ENCODE results near the gene LENEP. TPM values are rescaled to one million over a fixed set of nuclear protein-coding genes. Genes with fewer than 3 reads are reported as not detected.

Gene LENEP
- total RNA-seq, 1 experiment from 2014 or later, result 0.42 TPM

DNA sequence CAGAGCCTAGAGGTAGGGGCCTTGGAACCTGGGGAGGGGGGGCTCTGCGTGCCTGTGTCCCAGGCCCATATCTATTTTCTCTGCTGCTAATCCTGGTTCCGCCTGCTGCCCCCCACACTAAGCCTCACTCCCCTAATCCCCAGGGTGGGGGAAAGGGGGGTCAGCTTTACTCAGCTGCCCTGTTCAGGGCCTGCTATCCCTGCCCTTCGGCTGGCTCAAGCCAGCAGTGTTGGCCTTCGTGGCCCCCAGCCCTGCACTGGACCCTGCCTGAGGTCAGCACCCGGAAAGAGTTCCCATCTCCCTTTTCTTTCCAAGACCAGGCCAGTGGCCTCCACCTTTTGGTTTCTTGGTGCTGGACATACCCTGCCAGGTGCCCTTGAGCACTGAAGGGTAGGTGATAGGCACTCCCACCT lies 17.6 kb downstream of the LENEP start:
- Histone ChIP-seq H3K79me2 (ENCODE audit: insufficient read depth, low read length) (peaks cover 68% of the 10 kb centered on the region), H3K36me3 (ENCODE audit: control insufficient read depth in 1 of 2, insufficient read depth in 2 of 2, low read length in 2 of 2) (peaks cover 10 to 18% of the 10 kb centered on the region in 2 experiments; a peak in 3 of 4 replicates), H3K9me3 (ENCODE audit: control insufficient read depth in 1 of 2, insufficient read depth in 1 of 2, low read depth in 1 of 2, low read length in 2 of 2) (no peaks in the 10 kb centered on the region), H2AFZ (ENCODE audit: low read depth, low read length, poor library complexity, severe bottlenecking) (no peak overlapping the region), H3K9ac (ENCODE audit: low read length) (no peak overlapping the region), H3K27ac (ENCODE audit: low read depth, low read length) (no peak overlapping the region), H3K9me2 (ENCODE audit: insufficient read depth) (no peaks in the 10 kb centered on the region), H3K27me3 (ENCODE audit: insufficient read depth, low read length) (no peaks in the 10 kb centered on the region), H3K4me1 (ENCODE audit: control insufficient read depth in 1 of 2, insufficient read depth in 2 of 2, low read length in 2 of 2) (peaks cover 7 to 63% of the 10 kb centered on the region in 2 experiments), H3K4me2 (ENCODE audit: low read length) (no peak overlapping the region), H4K20me1 (ENCODE audit: insufficient read depth) (no peaks in the 10 kb centered on the region), H3K4me3 (replicated peaks in 1 of 2; ENCODE audit: low read depth in 1 of 2, low read length in 2 of 2) (no peak overlapping the region)
- ChIA-PET RAD21 (ENCODE audit: low non-redundant PET in 1 of 2, low total read pairs in 2 of 2, uncharacterized antibody in 2 of 2, unreplicated experiment in 2 of 2) (interaction anchor here in 1 of 2 experiments (1.1 kb wide), 1 partner anchor 33 kb away, joined by 4 read pairs; no protein-coding TSS in a partner anchor), POLR2A (no interaction called here), CTCF (no interaction called here)
- ATAC-seq, result no peak
- DNase-seq (ENCODE audit: low read depth, low spot score), result no peak
- intact Hi-C loops (cut with micrococcal nuclease), result no loop called here
- BruUV-seq (replicated peaks), result no TSS peak
- no peak for TF ChIP-seq TCF7L2 (IDR thresholded peaks at IDR 0.05; ENCODE audit: borderline replicate concordance, extremely low read depth, insufficient read depth, insufficient read length)
- TF ChIP-seq, protein P1, sequence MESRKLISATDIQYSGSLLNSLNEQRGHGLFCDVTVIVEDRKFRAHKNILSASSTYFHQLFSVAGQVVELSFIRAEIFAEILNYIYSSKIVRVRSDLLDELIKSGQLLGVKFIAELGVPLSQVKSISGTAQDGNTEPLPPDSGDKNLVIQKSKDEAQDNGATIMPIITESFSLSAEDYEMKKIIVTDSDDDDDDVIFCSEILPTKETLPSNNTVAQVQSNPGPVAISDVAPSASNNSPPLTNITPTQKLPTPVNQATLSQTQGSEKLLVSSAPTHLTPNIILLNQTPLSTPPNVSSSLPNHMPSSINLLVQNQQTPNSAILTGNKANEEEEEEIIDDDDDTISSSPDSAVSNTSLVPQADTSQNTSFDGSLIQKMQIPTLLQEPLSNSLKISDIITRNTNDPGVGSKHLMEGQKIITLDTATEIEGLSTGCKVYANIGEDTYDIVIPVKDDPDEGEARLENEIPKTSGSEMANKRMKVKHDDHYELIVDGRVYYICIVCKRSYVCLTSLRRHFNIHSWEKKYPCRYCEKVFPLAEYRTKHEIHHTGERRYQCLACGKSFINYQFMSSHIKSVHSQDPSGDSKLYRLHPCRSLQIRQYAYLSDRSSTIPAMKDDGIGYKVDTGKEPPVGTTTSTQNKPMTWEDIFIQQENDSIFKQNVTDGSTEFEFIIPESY (IDR thresholded peaks at IDR 0.05; ENCODE audit: extremely low read depth, insufficient replicate concordance, low read length), result no peak

DNA sequence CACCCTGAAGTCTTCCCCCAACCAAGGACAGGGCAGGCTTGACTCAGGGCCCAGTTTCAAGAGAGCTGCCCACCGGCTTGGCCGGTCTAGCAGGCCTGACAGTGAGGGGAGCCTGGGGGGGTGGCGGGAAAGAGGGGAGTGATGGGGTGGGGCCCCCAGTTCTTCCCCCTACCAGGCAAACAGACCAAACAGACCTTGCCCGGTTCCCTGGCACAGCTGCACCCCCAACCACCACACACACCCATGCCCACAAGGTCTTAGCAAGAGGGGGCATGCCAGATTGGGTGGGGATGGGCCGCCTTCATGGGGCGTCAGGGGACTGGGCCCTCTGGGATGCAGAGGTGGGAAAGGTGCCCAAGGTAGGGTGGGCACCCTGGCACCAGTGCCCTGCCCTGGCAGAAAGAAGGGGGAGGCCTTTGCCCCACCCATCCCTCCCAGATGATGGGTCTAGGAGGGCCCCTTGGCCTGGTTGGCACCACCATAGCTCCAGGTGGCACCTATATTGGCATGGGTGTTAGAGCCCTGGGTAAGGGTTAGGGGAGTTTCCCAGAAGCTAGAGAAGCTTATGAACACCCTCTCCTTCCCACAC lies 18.1 kb downstream of the LENEP start:
- Histone ChIP-seq H3K4me2 (ENCODE audit: low read length) (peak overlapping the region; percentile 53), H3K27ac (ENCODE audit: low read depth, low read length) (no peak overlapping the region), H3K27me3 (ENCODE audit: insufficient read depth, low read length) (no peaks in the 10 kb centered on the region), H3K79me2 (ENCODE audit: insufficient read depth, low read length) (peaks cover 63% of the 10 kb centered on the region), H2AFZ (ENCODE audit: low read depth, low read length, poor library complexity, severe bottlenecking) (no peak overlapping the region), H3K9ac (ENCODE audit: low read length) (no peak overlapping the region), H4K20me1 (ENCODE audit: insufficient read depth) (no peaks in the 10 kb centered on the region), H3K9me2 (ENCODE audit: insufficient read depth) (no peaks in the 10 kb centered on the region), H3K4me1 (ENCODE audit: control insufficient read depth in 1 of 2, insufficient read depth in 2 of 2, low read length in 2 of 2) (peaks cover 7 to 61% of the 10 kb centered on the region in 2 experiments), H3K4me3 (replicated peaks in 1 of 2; ENCODE audit: low read depth in 1 of 2, low read length in 2 of 2) (no peak overlapping the region), H3K36me3 (ENCODE audit: control insufficient read depth in 1 of 2, insufficient read depth in 2 of 2, low read length in 2 of 2) (peaks cover 13 to 23% of the 10 kb centered on the region in 2 experiments; a peak in 3 of 4 replicates), H3K9me3 (ENCODE audit: control insufficient read depth in 1 of 2, insufficient read depth in 1 of 2, low read depth in 1 of 2, low read length in 2 of 2) (no peaks in the 10 kb centered on the region)
- no TSS peak for BruUV-seq (replicated peaks)
- DNase-seq (ENCODE audit: low read depth, low spot score) (no peak), ATAC-seq (no peak; the same call in 1 of the 2 replicates)
- POLR2A ChIA-PET, result interaction anchor here (0.5 to 1.0 kb wide), 2 partner anchors 10 to 20 kb away, joined by 3 read pairs; no protein-coding TSS in a partner anchor
- intact Hi-C loops (cut with micrococcal nuclease), result no loop called here
- TF ChIP-seq SP1 (IDR thresholded peaks at IDR 0.05; ENCODE audit: low read depth), result no peak
- TF ChIP-seq SRF (IDR thresholded peaks at IDR 0.05; ENCODE audit: low read depth), result no peak
- CTCF ChIA-PET, result no interaction called here
- RAD21 ChIA-PET (ENCODE audit: low non-redundant PET in 1 of 2, low total read pairs in 2 of 2, uncharacterized antibody in 2 of 2, unreplicated experiment in 2 of 2), result no interaction called here

All from HCT116 (cell line).